22Rv1 (cell line): ENCODE results near the gene HBE1.

Source experiments
- H3K27ac ChIP-seq: fragments of 450-650 bp; 2 replicates; pipeline ENCODE4 v1.5.1; 2017
- ZFX ChIP-seq: fragments of 450-650 bp; IDR thresholded peaks from 2 replicates; pipeline ENCODE4 v1.6.1; 2017; ENCODE audit warnings: antibody characterized with exemption, borderline replicate concordance
- TF ChIP-seq, protein P1 (sequence below): fragments of 450-650 bp; IDR thresholded peaks from 2 replicates; pipeline ENCODE4 v1.5.1; 2017; ENCODE audit warnings: mild to moderate bottlenecking

HBE1 gene

DNA sequence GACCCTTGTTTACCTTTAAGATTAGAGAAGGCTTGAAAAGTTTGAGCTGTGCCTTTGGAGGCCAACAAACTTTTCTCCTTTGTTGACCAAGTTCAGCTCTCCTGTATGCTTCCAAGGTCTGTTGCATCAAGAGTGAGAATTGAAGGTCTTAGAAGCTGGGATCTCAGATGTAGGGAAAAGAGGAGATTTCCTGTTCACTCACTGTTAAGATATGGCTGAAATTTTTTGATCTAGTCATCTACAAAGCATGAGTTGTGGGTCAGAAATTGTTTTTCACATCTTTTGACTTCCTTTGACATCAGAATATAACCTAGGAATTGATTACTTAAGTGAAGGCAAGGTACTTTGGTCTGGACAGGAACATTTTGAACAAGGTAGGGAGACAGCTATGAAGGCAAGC is 20.0 kb upstream of the HBE1 start:
- TF ChIP-seq ZFX: no peak
- TF ChIP-seq, protein P1, sequence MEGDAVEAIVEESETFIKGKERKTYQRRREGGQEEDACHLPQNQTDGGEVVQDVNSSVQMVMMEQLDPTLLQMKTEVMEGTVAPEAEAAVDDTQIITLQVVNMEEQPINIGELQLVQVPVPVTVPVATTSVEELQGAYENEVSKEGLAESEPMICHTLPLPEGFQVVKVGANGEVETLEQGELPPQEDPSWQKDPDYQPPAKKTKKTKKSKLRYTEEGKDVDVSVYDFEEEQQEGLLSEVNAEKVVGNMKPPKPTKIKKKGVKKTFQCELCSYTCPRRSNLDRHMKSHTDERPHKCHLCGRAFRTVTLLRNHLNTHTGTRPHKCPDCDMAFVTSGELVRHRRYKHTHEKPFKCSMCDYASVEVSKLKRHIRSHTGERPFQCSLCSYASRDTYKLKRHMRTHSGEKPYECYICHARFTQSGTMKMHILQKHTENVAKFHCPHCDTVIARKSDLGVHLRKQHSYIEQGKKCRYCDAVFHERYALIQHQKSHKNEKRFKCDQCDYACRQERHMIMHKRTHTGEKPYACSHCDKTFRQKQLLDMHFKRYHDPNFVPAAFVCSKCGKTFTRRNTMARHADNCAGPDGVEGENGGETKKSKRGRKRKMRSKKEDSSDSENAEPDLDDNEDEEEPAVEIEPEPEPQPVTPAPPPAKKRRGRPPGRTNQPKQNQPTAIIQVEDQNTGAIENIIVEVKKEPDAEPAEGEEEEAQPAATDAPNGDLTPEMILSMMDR: no peak
- H3K27ac ChIP-seq: no peak overlapping the region

DNA sequence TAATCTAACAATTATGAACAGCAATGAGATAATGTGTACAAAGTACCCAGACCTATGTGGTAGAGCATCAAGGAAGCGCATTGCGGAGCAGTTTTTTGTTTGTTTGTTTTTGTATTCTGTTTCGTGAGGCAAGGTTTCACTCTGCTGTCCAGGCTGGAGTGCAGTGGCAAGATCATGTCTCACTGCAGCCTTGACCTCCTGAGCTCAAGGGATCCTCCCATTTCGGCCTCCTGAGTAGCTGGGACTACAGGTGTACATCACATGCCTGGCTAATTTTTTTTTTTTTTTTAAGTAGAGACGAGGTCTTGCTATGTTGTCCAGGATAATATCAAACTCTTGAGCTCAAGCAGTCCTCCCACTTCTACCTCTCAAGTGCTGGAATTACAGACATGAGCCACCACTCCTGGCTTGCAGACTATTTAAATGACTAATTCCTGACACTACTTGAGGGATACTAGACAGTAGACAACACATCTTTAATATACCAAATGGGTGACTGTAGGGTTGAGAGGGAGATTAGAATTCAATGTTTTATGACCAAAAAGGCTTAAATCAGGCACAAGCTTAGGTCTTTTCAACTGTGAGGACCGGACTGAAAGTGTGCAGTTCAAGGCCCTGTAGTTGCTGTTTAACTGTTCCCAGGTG is 19.3 kb upstream of the HBE1 start:
- TF ChIP-seq ZFX: no peak
- TF ChIP-seq, protein P1: no peak
- H3K27ac ChIP-seq: no peak overlapping the region

GRCh38 chr11:5288108-5288905 is 18.6 kb upstream of the HBE1 start:
- TF ChIP-seq ZFX: no peak
- TF ChIP-seq, protein P1: no peak
- no peak overlapping the region for H3K27ac ChIP-seq

DNA sequence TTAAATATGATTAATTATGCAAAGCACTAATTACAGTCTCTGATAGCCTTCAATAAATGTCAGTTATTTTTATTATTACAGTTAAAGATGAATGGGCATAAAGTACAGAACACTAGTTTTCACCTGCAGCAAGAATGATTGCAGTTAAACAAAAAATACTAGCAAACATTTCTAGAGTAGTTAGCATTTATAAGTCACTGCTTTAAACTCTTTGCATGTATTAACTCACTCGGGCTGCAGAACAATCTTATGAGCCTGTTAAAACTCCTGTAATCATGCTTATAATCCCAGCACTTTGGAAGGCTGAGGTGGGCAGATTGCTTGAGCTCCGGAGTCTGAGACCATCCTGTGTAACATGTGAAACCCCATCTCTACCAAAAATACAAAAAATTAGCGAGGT is 17.2 kb upstream of the HBE1 start:
- TF ChIP-seq ZFX: no peak
- TF ChIP-seq, protein P1: no peak
- H3K27ac ChIP-seq: no peak overlapping the region

- TF ChIP-seq, protein P1: no peak
- no peak for TF ChIP-seq ZFX
- no peak overlapping the region for H3K27ac ChIP-seq
These were observed 16.6 kb upstream of the HBE1 start for GRCh38 chr11:5286351-5286750.

GRCh38 chr11:5285703-5286340 is 16.1 kb upstream of the HBE1 start:
- no peak for TF ChIP-seq ZFX
- TF ChIP-seq, protein P1: no peak

GRCh38 chr11:5284637-5285036 is 14.9 kb upstream of the HBE1 start:
- no peak overlapping the region for H3K27ac ChIP-seq
- TF ChIP-seq, protein P1: no peak
- TF ChIP-seq ZFX: no peak

More at GRCh38 chr11:5285703-5286340, 16.1 kb upstream of the HBE1 start:
- H3K27ac ChIP-seq: no peak overlapping the region
